Skeletal muscle cell (primary cell): ENCODE measurements around the gene ACVR1.
A peak's percentile ranks its signal among the peaks of the same experiment; 100 is the strongest.
"Not testable (repeated sequence)": the region's sequence is repeated elsewhere in the genome, so short reads cannot be mapped to it uniquely, and the experiment has no call there.

Experiments
- DNase-seq: peaks from one replicate; pipeline ENCODE4 v3.0.0-alpha.2; 2010; ENCODE audit warnings: low read depth
- H3K4me3 ChIP-seq: 2 replicates; pipeline ENCODE4 v1.5.1; 2011; ENCODE audit warnings: low read depth, mild to moderate bottlenecking, control low read depth, low read length, moderate library complexity

ACVR1 gene

GRCh38 chr2:157782057-157782845 lies 93.9 kb downstream of the ACVR1 start:
- DNase-seq, result no peak
- H3K4me3 ChIP-seq, result no peak overlapping the region

DNA sequence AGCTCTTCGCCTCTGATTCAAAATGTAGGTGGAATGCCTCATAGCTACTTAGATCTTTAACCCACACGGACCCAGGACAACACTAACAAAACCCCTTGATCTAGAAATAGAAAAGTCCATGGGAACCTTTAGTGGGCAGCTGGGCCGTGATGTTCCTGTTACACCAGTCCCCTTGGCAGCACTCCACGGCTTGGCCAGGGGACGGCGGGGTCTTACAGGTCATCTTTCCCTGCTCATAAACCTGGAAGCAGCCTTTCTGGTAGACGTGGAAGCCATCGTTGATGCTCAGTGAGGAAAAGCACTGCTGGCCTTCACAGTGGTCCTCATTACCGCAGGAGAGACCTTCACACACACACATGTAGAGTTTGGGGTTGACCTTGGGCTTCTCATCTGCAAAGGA lies 95.9 kb downstream of the ACVR1 start:
- no peak overlapping the region for H3K4me3 ChIP-seq
- no peak for DNase-seq

- DNase-seq, result no peak
- H3K4me3 ChIP-seq, result no peak overlapping the region
These were observed 96.3 kb downstream of the ACVR1 start for GRCh38 chr2:157779794-157780193.

GRCh38 chr2:157777427-157777826 lies 98.7 kb downstream of the ACVR1 start:
- H3K4me3 ChIP-seq, result no peak overlapping the region
- no peak for DNase-seq

- no peak for DNase-seq
- H3K4me3 ChIP-seq, result no peak overlapping the region
These were observed 104.9 kb downstream of the ACVR1 start for GRCh38 chr2:157771234-157771633.

DNA sequence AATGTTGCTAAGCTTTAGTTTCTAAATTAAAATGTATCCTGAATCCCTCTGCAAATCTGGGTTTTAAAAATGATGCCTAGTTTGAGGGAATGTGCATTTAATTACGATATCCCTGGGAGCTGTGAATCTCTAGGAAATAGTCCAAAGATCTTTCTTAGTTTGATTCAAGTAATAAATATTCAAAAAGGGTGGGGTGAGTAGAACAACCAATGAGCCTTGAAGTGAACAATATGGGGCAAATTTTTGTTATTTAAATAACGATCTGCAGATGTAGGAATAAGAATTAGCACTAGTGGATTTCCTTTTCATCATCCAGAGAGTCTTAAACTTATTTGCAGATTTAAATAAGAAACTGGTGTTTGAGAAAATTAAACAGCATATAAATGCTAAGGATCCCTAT lies 106.3 kb downstream of the ACVR1 start:
- no peak for DNase-seq
- no peak overlapping the region for H3K4me3 ChIP-seq

GRCh38 chr2:157764386-157764785 lies 111.7 kb downstream of the ACVR1 start:
- no peak for DNase-seq
- H3K4me3 ChIP-seq, result no peak overlapping the region

- no peak for DNase-seq
- no peak overlapping the region for H3K4me3 ChIP-seq
These were observed 114.6 kb downstream of the ACVR1 start for GRCh38 chr2:157761520-157761919.

GRCh38 chr2:157760949-157761348 lies 115.2 kb downstream of the ACVR1 start:
- no peak for DNase-seq
- no peak overlapping the region for H3K4me3 ChIP-seq

DNA sequence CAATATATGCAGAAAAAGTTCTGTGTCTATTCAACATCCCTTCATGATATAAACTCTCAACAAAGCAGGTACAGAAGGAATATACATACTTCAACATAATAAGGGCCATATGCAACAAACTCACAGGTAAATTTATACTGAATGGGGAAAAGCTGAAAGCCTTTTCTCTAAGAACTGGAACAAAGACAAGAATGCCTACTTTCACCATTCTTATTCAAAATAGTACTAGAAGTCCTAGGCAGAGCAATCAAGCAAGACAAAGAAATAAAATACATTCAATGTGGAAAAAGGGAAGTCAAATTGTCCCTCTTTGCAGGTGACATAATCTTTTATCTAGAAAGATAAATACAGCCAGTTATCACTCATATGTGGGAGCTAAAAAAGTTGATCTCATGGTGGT lies 116.3 kb downstream of the ACVR1 start:
- DNase-seq, result no peak
- H3K4me3 ChIP-seq, result no peak overlapping the region

- DNase-seq, result no peak
- H3K4me3 ChIP-seq, result no peak overlapping the region
These were observed 117.5 kb downstream of the ACVR1 start for GRCh38 chr2:157758586-157758985.

- H3K4me3 ChIP-seq, result no peak overlapping the region
- no peak for DNase-seq
These were observed 118.6 kb downstream of the ACVR1 start for GRCh38 chr2:157757500-157757899.

- not testable (repeated sequence) for H3K4me3 ChIP-seq, DNase-seq
These were observed 119.7 kb downstream of the ACVR1 start for GRCh38 chr2:157756447-157756846.

- DNase-seq, result peak; percentile 56
- H3K4me3 ChIP-seq, result no peak overlapping the region
These were observed 124.6 kb downstream of the ACVR1 start for GRCh38 chr2:157751462-157752058.

- no peak for DNase-seq
- no peak overlapping the region for H3K4me3 ChIP-seq
These were observed 126.4 kb downstream of the ACVR1 start for GRCh38 chr2:157749684-157750083.

DNA sequence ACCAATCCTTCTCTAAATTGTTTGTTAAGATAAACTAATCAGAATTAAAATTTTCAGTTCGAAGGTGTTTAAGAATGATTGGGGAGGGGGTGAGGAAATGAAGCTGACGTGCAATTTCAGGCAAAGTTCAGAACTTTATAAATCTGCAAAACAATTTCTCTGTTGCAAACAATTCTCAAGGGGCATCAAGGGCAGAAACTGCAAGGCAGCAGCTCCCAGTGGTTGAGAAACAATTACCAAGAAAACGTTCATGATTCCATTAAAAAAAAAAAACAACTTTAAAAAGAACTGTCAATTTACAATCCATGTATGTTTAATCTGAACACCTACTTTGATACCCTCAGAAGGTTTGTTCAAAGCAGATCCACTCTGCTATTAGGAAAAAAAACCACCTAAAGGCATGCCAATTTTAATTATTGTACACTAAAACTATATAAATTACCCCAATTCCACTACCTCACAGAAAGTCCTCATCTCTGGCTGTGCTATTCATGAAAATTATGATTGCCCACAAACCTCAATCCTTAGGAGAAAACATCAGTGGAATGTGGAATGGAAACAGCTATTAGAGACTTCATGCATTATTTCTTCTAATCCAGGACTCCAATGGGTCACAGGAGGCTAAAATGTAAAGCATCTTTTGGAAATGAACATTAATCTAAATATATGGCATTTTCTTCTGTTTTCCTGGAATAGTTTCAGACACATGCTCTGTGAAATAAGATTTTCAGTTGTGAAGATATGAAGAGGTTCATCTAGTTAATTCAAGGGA lies 127.6 kb downstream of the ACVR1 start:
- H3K4me3 ChIP-seq, result no peak overlapping the region
- no peak for DNase-seq

DNA sequence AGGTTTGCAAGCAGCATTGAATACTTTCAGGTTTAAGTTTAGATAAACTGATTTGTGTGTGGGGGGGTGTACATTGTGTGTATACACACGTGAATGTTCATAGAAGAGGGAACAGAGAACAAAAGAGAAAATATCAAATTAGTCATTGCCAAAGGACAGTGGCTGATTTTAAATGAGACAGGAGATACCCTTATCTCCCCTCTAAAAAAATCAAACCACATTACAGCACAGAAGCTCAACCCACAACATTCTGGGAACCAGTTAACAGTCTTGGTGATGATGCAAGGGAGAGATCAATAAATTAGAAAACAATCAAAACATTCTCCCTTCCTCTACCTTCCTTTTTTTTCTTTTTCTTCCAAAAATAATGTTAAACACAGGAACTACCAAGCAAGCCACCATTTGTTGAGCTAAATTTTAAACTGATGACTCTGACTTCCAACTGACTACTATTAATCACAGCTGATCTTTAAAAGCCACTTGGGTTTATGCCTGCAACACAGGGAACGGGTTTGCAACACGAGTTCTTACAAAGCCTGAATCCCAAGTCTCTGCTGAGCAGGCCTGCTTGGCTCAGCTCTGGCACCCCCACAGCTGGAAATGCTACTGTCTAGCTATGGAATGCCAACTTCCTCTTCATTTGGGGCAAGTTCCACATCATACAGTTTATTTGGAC lies 128.3 kb downstream of the ACVR1 start:
- no peak overlapping the region for H3K4me3 ChIP-seq
- peak; percentile 84 for DNase-seq

- no peak for DNase-seq
- H3K4me3 ChIP-seq, result no peak overlapping the region
These were observed 128.8 kb downstream of the ACVR1 start for GRCh38 chr2:157747280-157747679.

DNA sequence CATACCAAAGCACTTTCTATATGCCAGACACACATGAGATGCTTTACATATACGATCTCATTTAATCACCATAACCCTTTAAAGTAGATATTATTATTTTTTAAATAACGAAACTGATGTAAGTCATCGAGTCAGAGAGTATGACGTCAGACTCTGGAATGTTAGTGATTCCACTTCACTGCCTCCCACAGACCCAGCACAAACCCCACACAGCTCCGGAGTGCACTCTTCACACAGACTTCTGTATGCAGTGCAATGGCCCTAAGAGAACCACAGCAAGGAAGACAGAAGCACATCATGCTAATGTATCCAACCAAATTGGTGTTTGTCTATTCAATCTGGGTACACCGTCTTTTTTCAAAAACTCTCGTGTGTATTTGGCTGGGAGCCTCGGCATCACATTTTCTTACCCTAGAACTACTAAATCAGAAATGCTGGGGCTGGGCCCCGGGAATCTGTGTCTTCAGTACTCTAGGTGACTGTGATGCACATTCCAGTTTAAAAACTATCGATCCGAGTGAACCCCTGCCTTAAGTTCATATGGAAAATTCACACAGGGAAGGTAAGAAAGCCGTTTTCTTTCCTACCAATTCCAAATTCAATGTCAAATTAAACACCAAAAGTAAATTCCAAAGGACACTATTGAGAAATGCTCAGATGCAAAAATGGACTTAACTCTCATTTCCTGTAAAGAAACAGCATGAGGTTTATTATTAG lies 129.7 kb downstream of the ACVR1 start:
- no peak overlapping the region for H3K4me3 ChIP-seq
- DNase-seq, result peak; percentile 60
